Stimulated activated naive B cell treated with anti-CD40 and anti-IgM and Interleukin-4, amounts not matched to agents 10 μg/mL and 1 μg/mL and 100 μg/mL, for 72 hours (primary cell): Measurements from ENCODE around the gene SIGLEC1.
A peak's percentile ranks its signal among the peaks of the same experiment; 100 is the strongest.

Experiments used
- ATAC-seq, 2 donors: fragments of 150-1000 bp; cut with Tn5 transposase; replicated peaks; 2 replicates each; pipeline ENCODE4 v1.10.0; 2021; ENCODE audit warnings: moderate library complexity in 1 of 2
- DNase-seq: peaks from one replicate; pipeline ENCODE4 v3.0.0; 2021
- H3K27ac Mint-ChIP-seq: one replicate; pipeline ENCODE4 v1.8.0; 2022; ENCODE audit warnings: mild to moderate bottlenecking, mixed read lengths
- H3K27me3 Mint-ChIP-seq, 2 donors: one replicate each; pipeline ENCODE4 v1.8.0; 2022; ENCODE audit warnings: mixed read lengths in 2 of 2
- H3K36me3 Mint-ChIP-seq, 2 donors: one replicate each; pipeline ENCODE4 v1.8.0; 2022; ENCODE audit warnings: mixed read lengths in 2 of 2, mild to moderate bottlenecking in 1 of 2
- H3K4me1 Mint-ChIP-seq, 2 donors: one replicate each; pipeline ENCODE4 v1.8.0; 2022; ENCODE audit warnings: mixed read lengths in 2 of 2, mild to moderate bottlenecking in 1 of 2
- H3K4me3 Mint-ChIP-seq, 2 donors: one replicate each; pipeline ENCODE4 v1.8.0; 2022; ENCODE audit warnings: mild to moderate bottlenecking in 2 of 2, mixed read lengths in 2 of 2, moderate library complexity in 1 of 2
- H3K9me3 Mint-ChIP-seq, 2 donors: one replicate each; pipeline ENCODE4 v1.8.0; 2022; ENCODE audit warnings: mixed read lengths in 2 of 2, mild to moderate bottlenecking in 1 of 2

Gene SIGLEC1

DNA sequence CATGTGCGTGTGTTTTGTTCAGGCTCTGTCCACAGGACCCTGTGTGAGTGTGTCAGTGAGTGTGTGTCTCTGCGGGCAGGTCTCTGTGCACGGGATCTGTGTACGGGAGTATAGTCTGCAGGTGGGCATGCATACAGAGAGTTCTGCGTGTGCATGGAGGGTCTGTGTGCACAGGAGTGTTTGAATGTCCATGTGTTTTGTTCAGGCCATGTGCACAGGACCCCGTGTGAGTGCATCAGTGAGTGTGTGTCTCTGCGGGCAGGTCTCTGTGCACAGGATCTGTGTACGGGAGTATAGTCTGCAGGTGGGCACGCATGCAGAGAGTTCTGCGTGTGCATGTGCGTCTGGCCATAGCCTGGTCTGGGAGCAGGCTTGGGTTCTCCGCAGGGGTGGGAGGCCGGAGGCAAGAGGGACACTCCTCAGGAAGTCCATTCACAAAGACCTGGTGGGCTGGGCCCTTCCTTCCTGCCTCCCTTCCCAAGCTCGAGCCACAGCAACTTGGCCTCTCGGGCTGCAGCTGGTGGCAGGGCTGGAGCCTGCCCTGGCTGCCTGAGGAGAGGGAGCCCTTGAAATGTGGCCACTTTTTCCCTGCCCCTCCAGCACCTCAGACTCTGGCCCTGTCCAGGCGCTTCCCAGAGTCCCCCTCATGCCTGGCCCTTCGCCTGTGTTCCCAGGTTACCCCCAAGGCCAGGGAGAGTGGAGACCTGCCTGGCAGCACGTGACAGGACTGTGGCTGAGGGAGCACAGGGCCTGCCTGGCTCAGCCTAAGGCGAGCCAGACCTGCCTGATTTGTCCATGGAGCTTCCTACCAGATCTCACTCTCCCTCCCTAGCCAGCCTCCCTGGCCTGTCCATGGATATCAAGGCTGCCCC is 26.9 kb upstream of the SIGLEC1 start:
- Mint-ChIP-seq H3K27ac (peak overlapping the region; percentile 28), H3K4me3 (no peak overlapping the region), H3K4me1 (peaks cover 0 to 2% of the 10 kb centered on the region in 2 donors), H3K27me3 (peaks cover 2 to 6% of the 10 kb centered on the region in 2 donors), H3K9me3 (no peaks in the 10 kb centered on the region), H3K36me3 (no peaks in the 10 kb centered on the region)
- DNase-seq (no peak), ATAC-seq (no peak)

GRCh38 chr20:3738111-3739053 is 26.0 kb upstream of the SIGLEC1 start:
- Mint-ChIP-seq H3K9me3 (no peaks in the 10 kb centered on the region), H3K36me3 (no peaks in the 10 kb centered on the region), H3K27ac (no peak overlapping the region), H3K4me1 (no peaks in the 10 kb centered on the region), H3K4me3 (no peak overlapping the region), H3K27me3 (peaks cover 8 to 11% of the 10 kb centered on the region in 2 donors)
- DNase-seq: no peak
- ATAC-seq: no peak

GRCh38 chr20:3735768-3736167 is 23.4 kb upstream of the SIGLEC1 start:
- ATAC-seq: no peak

DNA sequence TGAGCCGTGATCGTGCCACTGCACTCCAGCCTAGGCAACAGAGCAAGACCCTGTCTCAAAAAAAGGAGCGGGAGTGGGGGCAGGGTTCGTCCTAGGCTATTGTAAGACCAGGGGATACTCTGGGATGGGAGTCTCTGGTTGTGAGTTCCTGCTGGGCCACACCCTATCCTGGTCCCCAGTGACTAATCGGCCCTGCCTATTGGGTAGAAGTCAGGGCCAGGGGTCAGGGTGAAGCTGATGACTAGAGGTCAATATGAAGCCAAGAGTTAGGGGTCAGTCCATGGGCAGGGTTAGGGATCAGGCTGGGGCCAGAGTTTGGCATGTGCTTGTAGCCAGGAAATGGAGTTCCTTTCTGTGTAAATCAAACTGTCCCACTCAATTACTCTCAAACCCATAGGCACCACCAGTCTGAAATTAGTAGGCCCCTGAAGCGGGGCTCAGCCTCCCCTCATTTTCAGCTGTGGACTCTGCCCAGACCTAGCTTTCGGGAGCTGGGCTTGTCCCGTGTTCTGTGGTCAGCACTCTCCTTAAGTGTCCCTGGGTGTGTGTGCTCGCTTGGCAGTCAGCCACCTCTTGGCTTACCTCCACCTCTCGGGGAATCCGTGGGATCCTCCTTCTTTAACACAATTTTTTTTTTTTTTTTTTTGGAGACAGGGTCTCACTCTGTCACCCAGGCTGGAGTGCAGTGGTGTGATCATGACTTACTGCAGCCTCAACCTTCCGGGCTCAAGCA is 21.9 kb upstream of the SIGLEC1 start:
- DNase-seq: no peak
- Mint-ChIP-seq H3K27ac (no peak overlapping the region), H3K36me3 (no peaks in the 10 kb centered on the region), H3K9me3 (no peaks in the 10 kb centered on the region), H3K4me3 (no peak overlapping the region), H3K27me3 (peaks cover 35 to 42% of the 10 kb centered on the region in 2 donors), H3K4me1 (peaks cover 0 to 8% of the 10 kb centered on the region in 2 donors)
- ATAC-seq: no peak

More at GRCh38 chr20:3735768-3736167, 23.4 kb upstream of the SIGLEC1 start:
- H3K27ac Mint-ChIP-seq: no peak overlapping the region
- H3K9me3 Mint-ChIP-seq: no peaks in the 10 kb centered on the region
- no peak for DNase-seq
- no peaks in the 10 kb centered on the region for H3K36me3 Mint-ChIP-seq
- no peak overlapping the region for H3K4me3 Mint-ChIP-seq
- peaks cover 29% of the 10 kb centered on the region in 2 donors for H3K27me3 Mint-ChIP-seq
- peaks cover 0 to 4% of the 10 kb centered on the region in 2 donors for H3K4me1 Mint-ChIP-seq

DNA sequence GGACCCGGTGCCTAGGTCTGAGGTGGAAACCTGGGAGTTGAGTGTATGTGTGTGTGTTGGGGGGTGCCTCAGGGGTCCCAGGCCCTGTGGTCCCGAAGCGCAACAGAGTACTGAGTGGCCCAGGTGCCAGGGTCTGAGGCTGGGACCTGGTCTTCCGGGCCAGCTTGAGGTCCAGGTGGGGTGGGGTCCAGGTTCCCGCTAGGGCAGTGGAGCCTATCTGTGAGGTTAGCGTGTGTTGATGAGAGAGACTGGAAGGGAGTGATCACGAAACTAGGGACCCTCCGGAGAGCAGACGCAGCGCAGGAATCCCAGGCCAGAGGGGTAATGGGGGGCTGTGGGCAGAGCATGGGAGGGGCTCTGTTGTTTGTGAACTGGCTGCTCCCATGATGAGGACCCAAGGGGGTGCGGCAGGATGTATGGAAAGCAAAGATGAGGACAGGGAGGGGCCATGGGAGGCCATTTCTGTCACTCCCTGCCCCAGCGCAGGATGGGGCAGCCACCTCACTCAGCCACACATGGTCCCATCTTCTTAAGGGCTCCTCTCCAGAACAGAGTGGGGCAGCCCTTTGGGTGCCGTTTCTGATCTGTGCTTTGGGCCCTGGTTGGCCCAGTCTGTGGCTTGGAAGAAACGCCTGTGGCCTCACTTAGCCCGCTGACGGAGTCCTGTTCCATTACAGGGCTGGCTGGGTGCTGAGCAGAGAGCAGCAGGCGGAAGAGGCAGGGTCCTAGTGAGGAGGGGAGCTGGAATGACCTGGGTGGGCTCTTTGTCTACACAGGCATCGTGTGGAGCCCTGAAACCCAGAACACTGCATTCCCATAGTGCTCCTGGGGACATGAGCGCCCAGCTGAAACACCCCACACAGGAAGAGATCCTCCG is 21.0 kb upstream of the SIGLEC1 start:
- peaks cover 38 to 45% of the 10 kb centered on the region in 2 donors for H3K27me3 Mint-ChIP-seq
- ATAC-seq: no peak
- H3K9me3 Mint-ChIP-seq: no peaks in the 10 kb centered on the region
- no peaks in the 10 kb centered on the region for H3K36me3 Mint-ChIP-seq
- DNase-seq: no peak
- no peak overlapping the region for H3K4me3 Mint-ChIP-seq
- peaks cover 0 to 8% of the 10 kb centered on the region in 2 donors for H3K4me1 Mint-ChIP-seq
- no peak overlapping the region for H3K27ac Mint-ChIP-seq

- Mint-ChIP-seq H3K4me3 (no peak within 1 kb of the TSS), H3K4me1 (peaks cover 0 to 8% of the 10 kb centered on the region in 2 donors), H3K27me3 (peaks cover 46 to 52% of the 10 kb centered on the region in 2 donors), H3K36me3 (no peaks in the 10 kb centered on the region), H3K27ac (no peak within 1 kb of the TSS), H3K9me3 (no peaks in the 10 kb centered on the region)
- ATAC-seq: no peak
- no peak for DNase-seq
These were observed 20.1 kb upstream of the SIGLEC1 start, which contains the start of gene HSPA12B for GRCh38 chr20:3732327-3733118. HSPA12B (plus strand) TSS chr20:3732685; CDS start chr20:3738675, 5,990 bp downstream.

DNA sequence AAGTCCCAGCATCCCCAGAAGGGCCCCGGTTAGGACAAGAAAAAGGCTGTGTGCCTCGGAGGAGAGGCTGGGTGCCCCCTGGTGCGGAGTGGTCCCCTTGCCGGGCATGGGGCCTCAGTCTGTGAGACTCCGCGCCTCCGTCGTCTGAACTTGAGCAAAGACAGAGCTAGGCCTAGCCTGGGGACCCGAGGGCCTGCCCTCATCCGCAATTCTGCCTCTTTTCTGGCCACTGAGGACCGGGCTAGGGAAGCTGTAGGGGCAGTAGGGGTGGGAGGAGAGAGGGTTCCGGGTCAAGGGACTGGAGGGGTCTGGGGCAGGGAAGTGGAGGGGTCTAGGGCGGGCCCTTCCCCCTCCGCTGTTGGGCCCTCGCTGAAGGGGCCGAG is 19.5 kb upstream of the SIGLEC1 start:
- no peak overlapping the region for H3K27ac Mint-ChIP-seq
- peaks cover 52 to 58% of the 10 kb centered on the region in 2 donors for H3K27me3 Mint-ChIP-seq
- no peak for ATAC-seq
- H3K36me3 Mint-ChIP-seq: no peaks in the 10 kb centered on the region
- no peak overlapping the region for H3K4me3 Mint-ChIP-seq
- no peaks in the 10 kb centered on the region for H3K9me3 Mint-ChIP-seq
- DNase-seq: no peak
- peaks cover 0 to 8% of the 10 kb centered on the region in 2 donors for H3K4me1 Mint-ChIP-seq

DNA sequence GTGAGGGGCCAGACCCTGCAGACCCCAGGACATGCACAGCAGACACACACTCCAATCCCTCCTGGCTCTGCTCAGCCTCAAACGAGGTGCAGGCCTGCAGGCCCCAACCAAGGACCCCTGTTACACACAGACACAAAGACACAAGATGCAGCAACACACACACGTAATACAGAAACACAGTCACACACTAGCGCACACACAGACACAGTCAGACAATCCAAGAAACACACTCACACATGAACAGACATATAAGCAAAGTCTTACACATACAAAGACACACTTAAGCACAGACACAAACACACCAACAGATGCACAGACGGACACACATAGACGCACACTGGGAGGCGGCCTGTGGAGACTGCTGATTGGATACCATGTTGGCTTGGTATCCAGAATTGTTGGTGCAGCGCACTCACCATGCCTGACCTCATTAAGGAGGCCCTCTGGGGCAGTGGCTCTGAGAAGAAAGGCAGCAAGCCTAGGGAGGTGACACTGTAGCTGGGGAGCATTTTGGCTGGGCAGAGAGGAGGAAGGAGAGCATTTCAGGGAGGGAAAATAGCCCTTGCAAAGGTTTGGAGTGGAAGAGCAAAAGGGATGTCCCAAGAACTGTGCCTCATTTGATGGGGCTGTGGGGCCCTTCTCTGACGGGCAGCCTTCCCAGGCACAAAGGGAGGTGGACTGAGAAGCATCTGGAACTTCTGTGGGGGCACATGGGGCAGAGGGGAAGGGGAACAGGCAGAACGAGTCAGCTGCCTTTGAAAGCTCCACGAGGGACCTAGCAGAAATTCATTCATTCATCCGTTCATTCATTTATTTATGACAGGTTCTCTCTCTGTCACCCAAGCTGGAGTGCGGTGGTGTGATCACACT is 18.6 kb upstream of the SIGLEC1 start:
- DNase-seq: no peak
- ATAC-seq: no peak
- Mint-ChIP-seq H3K4me1 (peaks cover 0 to 8% of the 10 kb centered on the region in 2 donors), H3K27me3 (peaks cover 55 to 61% of the 10 kb centered on the region in 2 donors), H3K4me3 (no peak overlapping the region), H3K27ac (no peak overlapping the region), H3K36me3 (no peaks in the 10 kb centered on the region), H3K9me3 (no peaks in the 10 kb centered on the region)

- Mint-ChIP-seq H3K27me3 (peaks cover 58 to 65% of the 10 kb centered on the region in 2 donors), H3K36me3 (no peaks in the 10 kb centered on the region), H3K27ac (no peak overlapping the region), H3K9me3 (no peaks in the 10 kb centered on the region), H3K4me1 (peaks cover 0 to 8% of the 10 kb centered on the region in 2 donors), H3K4me3 (no peak overlapping the region)
- DNase-seq (no peak), ATAC-seq (no peak)
These were observed 17.6 kb upstream of the SIGLEC1 start for GRCh38 chr20:3729811-3730540.

- DNase-seq (no peak), ATAC-seq (no peak)
- no peak overlapping the region for H3K27ac Mint-ChIP-seq
- H3K9me3 Mint-ChIP-seq: no peaks in the 10 kb centered on the region
- peaks cover 58 to 68% of the 10 kb centered on the region in 2 donors for H3K27me3 Mint-ChIP-seq
- peaks cover 0 to 8% of the 10 kb centered on the region in 2 donors for H3K4me1 Mint-ChIP-seq
- H3K4me3 Mint-ChIP-seq: no peak overlapping the region
- H3K36me3 Mint-ChIP-seq: no peaks in the 10 kb centered on the region
These were observed 17.0 kb upstream of the SIGLEC1 start for GRCh38 chr20:3729378-3729777.

- Mint-ChIP-seq H3K9me3 (peaks cover 0 to 3% of the 10 kb centered on the region in 2 donors), H3K4me3 (no peak overlapping the region), H3K36me3 (no peaks in the 10 kb centered on the region), H3K4me1 (peaks cover 0 to 8% of the 10 kb centered on the region in 2 donors), H3K27ac (no peak overlapping the region), H3K27me3 (peaks cover 61 to 69% of the 10 kb centered on the region in 2 donors)
- DNase-seq: no peak
- no peak for ATAC-seq
These were observed 16.5 kb upstream of the SIGLEC1 start for GRCh38 chr20:3728876-3729275.
